Endothelial cell of umbilical vein (primary cell): ENCODE data around the gene GALNT2.

ENCODE experiments used
- EZH2 ChIP-seq: IDR thresholded peaks from 2 replicates; pipeline ENCODE4 v1.6.1; 2012; ENCODE audit warnings: borderline replicate concordance, low read depth, mild to moderate bottlenecking, moderate library complexity, low read length, inconsistent platforms; ENCODE audit not compliant: severe bottlenecking
- JUN ChIP-seq: IDR thresholded peaks from 2 replicates; pipeline ENCODE4 v1.6.1; 2011; ENCODE audit warnings: borderline replicate concordance, low read depth; ENCODE audit not compliant: insufficient read length, insufficient read depth
- POLR2A ChIP-seq: IDR thresholded peaks from 2 replicates; pipeline ENCODE4 v1.6.1; 2012; ENCODE audit warnings: low read depth, mild to moderate bottlenecking, control low read depth, low read length
- POLR2AphosphoS5 ChIP-seq: IDR thresholded peaks from 2 replicates; pipeline ENCODE4 v1.6.1; 2012; ENCODE audit warnings: low read depth, mild to moderate bottlenecking, control low read depth, low read length, moderate library complexity; ENCODE audit not compliant: insufficient read depth
- TF ChIP-seq, protein P1 (sequence below), 2 donors: IDR thresholded peaks; 1 replicate in 1 of 2; 2 replicates in 1 of 2; pipeline ENCODE4 v1.5.1; 2011; ENCODE audit warnings: low read length in 2 of 2, mild to moderate bottlenecking in 2 of 2, moderate library complexity in 2 of 2, control low read depth in 1 of 2, inconsistent platforms in 1 of 2, low read depth in 1 of 2; ENCODE audit not compliant: insufficient read depth in 1 of 2; ENCODE audit errors: extremely low read depth in 1 of 2
- TF ChIP-seq, protein P2 (sequence below): IDR thresholded peaks from 2 replicates; pipeline ENCODE4 v1.6.1; 2011; ENCODE audit not compliant: insufficient read depth, insufficient read length

DNA sequence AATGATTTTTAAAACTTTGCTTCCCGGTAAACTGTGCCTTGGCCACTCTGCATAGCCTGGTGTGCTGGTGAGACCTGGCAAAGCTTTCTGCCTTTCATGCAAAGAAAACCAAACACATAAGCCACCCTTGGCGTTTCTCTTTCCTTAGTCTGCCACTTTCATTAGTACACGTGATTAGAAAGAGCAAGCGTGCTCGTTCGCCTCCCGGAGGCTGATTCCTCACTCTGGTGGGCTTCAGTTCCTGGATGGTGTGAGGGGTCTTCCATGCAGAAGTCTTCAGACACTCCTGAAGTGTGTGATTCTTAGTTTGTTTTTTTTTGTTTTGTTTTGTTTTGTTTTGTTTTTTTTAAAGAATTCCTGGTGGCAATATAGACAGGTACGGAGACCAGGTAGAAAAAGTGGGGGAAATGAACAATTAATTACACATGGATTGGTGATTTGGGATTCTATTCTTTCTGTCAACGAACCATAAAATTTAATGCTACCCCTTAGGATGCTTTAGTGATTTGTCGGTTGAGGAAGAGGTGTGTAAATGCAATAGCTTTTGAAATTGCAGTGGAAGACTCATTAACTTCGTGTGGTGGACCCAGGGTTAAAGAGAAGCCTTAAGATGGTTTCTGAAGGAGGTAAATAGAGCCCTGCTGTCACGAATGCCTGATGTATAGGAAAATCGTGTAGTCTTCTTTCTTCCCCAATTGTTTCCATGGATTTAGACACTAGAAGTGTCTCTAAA is 2.1 kb downstream of the GALNT2 start:
- TF ChIP-seq, protein P1, sequence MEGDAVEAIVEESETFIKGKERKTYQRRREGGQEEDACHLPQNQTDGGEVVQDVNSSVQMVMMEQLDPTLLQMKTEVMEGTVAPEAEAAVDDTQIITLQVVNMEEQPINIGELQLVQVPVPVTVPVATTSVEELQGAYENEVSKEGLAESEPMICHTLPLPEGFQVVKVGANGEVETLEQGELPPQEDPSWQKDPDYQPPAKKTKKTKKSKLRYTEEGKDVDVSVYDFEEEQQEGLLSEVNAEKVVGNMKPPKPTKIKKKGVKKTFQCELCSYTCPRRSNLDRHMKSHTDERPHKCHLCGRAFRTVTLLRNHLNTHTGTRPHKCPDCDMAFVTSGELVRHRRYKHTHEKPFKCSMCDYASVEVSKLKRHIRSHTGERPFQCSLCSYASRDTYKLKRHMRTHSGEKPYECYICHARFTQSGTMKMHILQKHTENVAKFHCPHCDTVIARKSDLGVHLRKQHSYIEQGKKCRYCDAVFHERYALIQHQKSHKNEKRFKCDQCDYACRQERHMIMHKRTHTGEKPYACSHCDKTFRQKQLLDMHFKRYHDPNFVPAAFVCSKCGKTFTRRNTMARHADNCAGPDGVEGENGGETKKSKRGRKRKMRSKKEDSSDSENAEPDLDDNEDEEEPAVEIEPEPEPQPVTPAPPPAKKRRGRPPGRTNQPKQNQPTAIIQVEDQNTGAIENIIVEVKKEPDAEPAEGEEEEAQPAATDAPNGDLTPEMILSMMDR (IDR thresholded peaks at IDR 0.05; ENCODE audit: extremely low read depth in 1 of 2, insufficient read depth in 1 of 2, low read depth in 1 of 2, low read length in 2 of 2), result no peak
- TF ChIP-seq POLR2AphosphoS5, result no peak
- no peak for TF ChIP-seq JUN
- TF ChIP-seq, protein P2, sequence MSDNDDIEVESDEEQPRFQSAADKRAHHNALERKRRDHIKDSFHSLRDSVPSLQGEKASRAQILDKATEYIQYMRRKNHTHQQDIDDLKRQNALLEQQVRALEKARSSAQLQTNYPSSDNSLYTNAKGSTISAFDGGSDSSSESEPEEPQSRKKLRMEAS, result no peak
- TF ChIP-seq POLR2A, result no peak
- TF ChIP-seq EZH2, result no peak
